Measurements from ENCODE around the gene TAF4. TPM values are rescaled to one million over a fixed set of nuclear protein-coding genes. Genes with fewer than 3 reads are reported as not detected.

Gene TAF4
- total and polyA plus RNA-seq, 8 donors, result 5.7 to 15.2 (median 8.4) TPM

DNA sequence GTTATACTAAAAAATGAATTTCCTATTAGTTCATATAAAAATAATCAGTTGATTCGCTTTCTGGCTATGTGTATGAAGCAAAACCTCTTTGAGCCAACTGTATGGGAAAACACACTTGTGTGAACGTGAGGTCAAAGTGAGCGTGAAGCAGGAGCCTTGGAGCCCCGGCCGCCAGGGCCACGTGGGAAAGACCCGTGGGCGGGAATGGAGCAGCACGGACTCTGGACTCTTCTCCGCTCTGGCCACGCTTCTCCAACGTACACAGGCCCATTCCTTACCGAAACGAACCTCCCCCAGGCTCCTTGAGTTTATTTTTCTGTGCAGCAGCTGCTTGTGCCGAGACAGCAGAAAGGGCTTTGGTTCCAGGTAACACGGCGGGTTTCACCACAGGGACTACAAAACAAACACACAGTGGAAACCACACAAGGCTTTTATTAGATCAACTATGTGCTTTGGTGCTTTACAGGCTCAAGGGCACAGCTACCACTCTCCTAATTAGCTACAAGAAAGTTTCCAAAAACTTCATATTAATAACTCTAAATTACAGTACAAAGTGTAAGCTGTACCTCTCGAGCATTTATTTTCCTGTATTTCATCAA, 62.7 kb downstream of the TAF4 start:
- intact Hi-C loops (cut with DNase I), result no loop called here
- ATAC-seq (peak; percentile 84 to 90 (median 88)), DNase-seq (peak in 3 of 6 donors; percentile 48 to 75 (median 56)), FAIRE-seq (no peak)
- WGBS, 2 donors, result 59 to 60% methylated on average over 18 of the region's 18 CpGs
- peak overlapping the region in 2 of 4 donors; percentile 44 to 47 for H3K27ac ChIP-seq
- no peaks in the 10 kb centered on the region for H3K27me3 ChIP-seq
- no peaks in the 10 kb centered on the region for H3K9me3 ChIP-seq
- H3K36me3 ChIP-seq, result peaks cover 10 to 79% (median 11%) of the 10 kb centered on the region in 3 donors
- no peak overlapping the region for H3K4me3 ChIP-seq
- H3K4me1 ChIP-seq, result peaks cover 0 to 5% (median 0%) of the 10 kb centered on the region in 3 donors
- TF ChIP-seq, protein P1, sequence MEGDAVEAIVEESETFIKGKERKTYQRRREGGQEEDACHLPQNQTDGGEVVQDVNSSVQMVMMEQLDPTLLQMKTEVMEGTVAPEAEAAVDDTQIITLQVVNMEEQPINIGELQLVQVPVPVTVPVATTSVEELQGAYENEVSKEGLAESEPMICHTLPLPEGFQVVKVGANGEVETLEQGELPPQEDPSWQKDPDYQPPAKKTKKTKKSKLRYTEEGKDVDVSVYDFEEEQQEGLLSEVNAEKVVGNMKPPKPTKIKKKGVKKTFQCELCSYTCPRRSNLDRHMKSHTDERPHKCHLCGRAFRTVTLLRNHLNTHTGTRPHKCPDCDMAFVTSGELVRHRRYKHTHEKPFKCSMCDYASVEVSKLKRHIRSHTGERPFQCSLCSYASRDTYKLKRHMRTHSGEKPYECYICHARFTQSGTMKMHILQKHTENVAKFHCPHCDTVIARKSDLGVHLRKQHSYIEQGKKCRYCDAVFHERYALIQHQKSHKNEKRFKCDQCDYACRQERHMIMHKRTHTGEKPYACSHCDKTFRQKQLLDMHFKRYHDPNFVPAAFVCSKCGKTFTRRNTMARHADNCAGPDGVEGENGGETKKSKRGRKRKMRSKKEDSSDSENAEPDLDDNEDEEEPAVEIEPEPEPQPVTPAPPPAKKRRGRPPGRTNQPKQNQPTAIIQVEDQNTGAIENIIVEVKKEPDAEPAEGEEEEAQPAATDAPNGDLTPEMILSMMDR (IDR thresholded peaks at IDR 0.05), result no peak

GRCh38 chr20:62001178-62001715, 64.4 kb downstream of the TAF4 start:
- H3K27me3 ChIP-seq, result no peaks in the 10 kb centered on the region

DNA sequence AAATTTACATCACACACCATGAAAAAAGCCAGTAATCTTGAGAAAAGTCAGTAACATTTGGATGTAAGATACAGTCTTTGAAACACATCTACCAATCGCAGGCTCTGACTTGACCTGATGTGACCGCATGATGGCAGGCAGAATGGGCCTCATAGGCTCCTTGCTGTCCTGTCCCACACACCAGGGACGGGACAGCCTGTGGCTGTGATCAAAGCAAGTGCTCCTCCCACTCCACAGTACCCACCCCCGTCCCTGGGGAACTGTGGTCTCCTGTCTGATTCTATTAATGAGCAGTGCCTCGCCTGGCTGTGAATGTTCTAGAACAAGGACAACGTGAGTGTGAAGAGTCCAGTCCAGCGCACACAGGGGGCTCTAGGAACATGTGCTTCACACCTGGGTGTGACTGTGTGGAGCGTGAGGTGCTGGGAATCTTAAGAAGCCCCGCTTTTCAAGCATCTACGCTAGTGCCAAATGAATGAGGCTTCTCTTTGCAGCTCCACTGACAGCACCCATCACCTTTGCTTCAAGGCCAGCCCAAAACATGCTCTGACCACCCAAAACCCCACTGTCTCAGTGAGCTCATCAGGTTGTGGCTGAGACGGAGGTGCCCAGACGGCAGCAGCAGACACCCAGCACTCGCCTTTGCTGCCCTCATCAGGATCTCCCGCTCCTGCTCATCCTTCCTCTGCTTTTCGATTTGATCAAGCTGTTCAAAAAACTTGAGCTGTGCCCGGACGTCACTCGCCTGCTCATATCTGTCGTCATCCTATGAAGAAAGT, 67.1 kb downstream of the TAF4 start:
- Histone ChIP-seq H3K27ac (no peak overlapping the region), H3K9me3 (no peaks in the 10 kb centered on the region), H3K4me1 (peaks cover 0 to 3% (median 0%) of the 10 kb centered on the region in 3 donors), H3K36me3 (peaks cover 7 to 79% (median 10%) of the 10 kb centered on the region in 3 donors), H3K27me3 (no peaks in the 10 kb centered on the region), H3K4me3 (no peak overlapping the region)
- 92 to 95% methylated on average over 19 of the region's 19 CpGs for WGBS, 2 donors
- DNase-seq (no peak), FAIRE-seq (no peak), ATAC-seq (no peak)
- intact Hi-C loops (cut with DNase I), result no loop called here
- TF ChIP-seq, protein P1 (IDR thresholded peaks at IDR 0.05), result no peak

More at GRCh38 chr20:62001178-62001715, 64.4 kb downstream of the TAF4 start:
- intact Hi-C loops (cut with DNase I), result no loop called here
- FAIRE-seq (no peak), DNase-seq (no peak), ATAC-seq (no peak)
- TF ChIP-seq, protein P1 (IDR thresholded peaks at IDR 0.05), result no peak
- Histone ChIP-seq H3K9me3 (no peaks in the 10 kb centered on the region), H3K36me3 (peaks cover 7 to 80% (median 10%) of the 10 kb centered on the region in 3 donors), H3K27ac (no peak overlapping the region), H3K4me1 (peaks cover 0 to 5% (median 0%) of the 10 kb centered on the region in 3 donors), H3K4me3 (no peak overlapping the region)
- WGBS, 2 donors, result 92% methylated on average over 18 of the region's 18 CpGs

- Histone ChIP-seq H3K9me3 (no peaks in the 10 kb centered on the region), H3K4me3 (no peak overlapping the region), H3K4me1 (no peaks in the 10 kb centered on the region), H3K36me3 (peaks cover 2 to 80% (median 10%) of the 10 kb centered on the region in 3 donors), H3K27ac (no peak overlapping the region), H3K27me3 (no peaks in the 10 kb centered on the region)
- FAIRE-seq (no peak), DNase-seq (no peak), ATAC-seq (no peak)
- intact Hi-C loops (cut with DNase I), result no loop called here
- TF ChIP-seq, protein P1 (IDR thresholded peaks at IDR 0.05), result no peak
- 76 to 81% methylated on average over 10 of the region's 10 CpGs for WGBS, 2 donors
These were observed 67.8 kb downstream of the TAF4 start for GRCh38 chr20:61997891-61998290.
